GM18526 (cell line): Measurements from ENCODE around the gene RGS16.

Experiments used
- POLR2A ChIP-seq: IDR thresholded peaks from 3 replicates; pipeline ENCODE4 v1.6.1; 2011; ENCODE audit not compliant: insufficient read length; ENCODE audit errors: extremely low read depth

The RGS16 gene

DNA sequence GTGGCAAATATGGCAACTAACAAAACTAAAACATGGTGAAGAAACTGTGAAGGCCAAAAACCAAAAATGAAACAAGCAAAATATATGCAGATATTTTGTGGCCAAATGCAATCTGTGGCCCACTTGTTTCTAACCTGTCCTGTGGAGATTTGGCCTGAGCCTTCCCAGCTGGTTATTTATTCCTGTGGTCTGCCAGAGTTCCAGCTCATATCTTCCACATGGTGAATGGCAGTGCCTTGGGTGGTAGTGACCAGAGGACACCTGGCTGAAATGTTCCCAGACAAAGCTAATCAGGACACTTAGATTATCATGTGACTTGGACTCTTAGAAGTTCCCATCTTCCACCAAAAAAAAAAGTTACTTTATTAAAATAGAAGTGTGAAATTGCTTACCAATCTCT is 54.8 kb downstream of the RGS16 start:
- TF ChIP-seq POLR2A = no peak
